Limb (tissue), 2 donors: Measurements from ENCODE around the gene ECE1.

Experiments used
- DNase-seq, 2 donors: peaks; one replicate each; pipeline ENCODE4 v3.0.0-alpha.2; 2016; ENCODE audit errors: extremely low spot score in 2 of 2

ECE1 gene

GRCh38 chr1:21308847-21309652, 18.8 kb upstream of the ECE1 start:
- DNase-seq, result no peak

- DNase-seq, result no peak
Observed at GRCh38 chr1:21308330-21308729, 18.1 kb upstream of the ECE1 start.

GRCh38 chr1:21307663-21308305, 17.5 kb upstream of the ECE1 start:
- DNase-seq, result no peak

- no peak for DNase-seq
Observed at GRCh38 chr1:21307210-21307609, 16.9 kb upstream of the ECE1 start.

GRCh38 chr1:21305900-21306189, 15.6 kb upstream of the ECE1 start:
- no peak for DNase-seq

GRCh38 chr1:21305155-21305899, 15.1 kb upstream of the ECE1 start:
- DNase-seq, result no peak

- DNase-seq, result no peak
Observed at GRCh38 chr1:21304488-21304887, 14.2 kb upstream of the ECE1 start.

GRCh38 chr1:21302747-21303715, 12.8 kb upstream of the ECE1 start:
- no peak for DNase-seq

- DNase-seq, result no peak
Observed at GRCh38 chr1:21301794-21302440, 11.7 kb upstream of the ECE1 start.

GRCh38 chr1:21300774-21301173, 10.5 kb upstream of the ECE1 start:
- no peak for DNase-seq

- DNase-seq, result no peak
Observed at GRCh38 chr1:21299780-21300395, 9.6 kb upstream of the ECE1 start.

GRCh38 chr1:21298981-21299391, 8.7 kb upstream of the ECE1 start:
- DNase-seq, result no peak

GRCh38 chr1:21297975-21298374, 7.7 kb upstream of the ECE1 start:
- DNase-seq, result no peak

- no peak for DNase-seq
Observed at GRCh38 chr1:21296509-21297354, 6.5 kb upstream of the ECE1 start.

- DNase-seq, result no peak
Observed at GRCh38 chr1:21295545-21295944, 5.3 kb upstream of the ECE1 start.

GRCh38 chr1:21295002-21295401, 4.7 kb upstream of the ECE1 start:
- no peak for DNase-seq

- no peak for DNase-seq
Observed at GRCh38 chr1:21294266-21294989, 4.2 kb upstream of the ECE1 start.

- no peak for DNase-seq
Observed at GRCh38 chr1:21293537-21294265, 3.4 kb upstream of the ECE1 start.
